Thymus (tissue), 11 donors: ENCODE results near the gene GPSM1. TPM values are rescaled to one million over a fixed set of nuclear protein-coding genes. Genes with fewer than 3 reads are reported as not detected.

Experiments used
- DNase-seq, 9 donors: peaks; one replicate each; pipeline ENCODE4 v3.0.0-alpha.2; 2013; ENCODE audit warnings: low spot score in 9 of 9, low read depth in 6 of 9, missing footprints in 1 of 9
- H3K27ac ChIP-seq, 2 donors: one replicate each; pipeline ENCODE4 v1.5.1; 2013; ENCODE audit warnings: control low read depth in 1 of 2, low read depth in 1 of 2, low read length in 1 of 2, mild to moderate bottlenecking in 1 of 2, moderate library complexity in 1 of 2
- H3K27me3 ChIP-seq, 2 donors: one replicate each; pipeline ENCODE4 v1.5.1; 2013; ENCODE audit warnings: low read length in 1 of 2; ENCODE audit not compliant: control insufficient read depth in 2 of 2, insufficient read depth in 1 of 2
- H3K36me3 ChIP-seq, 2 donors: one replicate each; pipeline ENCODE4 v1.5.1; 2013; ENCODE audit warnings: low read length in 1 of 2, mild to moderate bottlenecking in 1 of 2, moderate library complexity in 1 of 2; ENCODE audit not compliant: control insufficient read depth in 2 of 2, insufficient read depth in 2 of 2
- H3K4me1 ChIP-seq, 2 donors: one replicate each; pipeline ENCODE4 v1.5.1; 2013; ENCODE audit warnings: low read length in 2 of 2; ENCODE audit not compliant: control insufficient read depth in 2 of 2, insufficient read depth in 2 of 2
- H3K4me3 ChIP-seq, 2 donors: one replicate each; pipeline ENCODE4 v1.5.1; 2013; ENCODE audit warnings: low read length in 2 of 2, control low read depth in 1 of 2, mild to moderate bottlenecking in 1 of 2
- H3K9me3 ChIP-seq, 2 donors: one replicate each; pipeline ENCODE4 v1.5.1; 2013; ENCODE audit warnings: low read length in 1 of 2, mild to moderate bottlenecking in 1 of 2; ENCODE audit not compliant: control insufficient read depth in 2 of 2, insufficient read depth in 1 of 2
- WGBS: extraction: QIAGEN DNeasy Blood & Tissue Kit; methylation state at CpG from one replicate; pipeline ENCODE4 v1.1.7; 2013; 5-methylcytosine and 5-hydroxymethylcytosine counted together
- polyA plus RNA-seq: library from polyadenylated mRNA; stranded (reverse); fragments of 200-250 nt; gene quantifications from one replicate; pipeline ENCODE4 v1.2.3, GENCODE V29; 2013
- total RNA-seq: library from RNA; stranded (reverse); fragments of 120-200 nt; gene quantifications from one replicate; pipeline ENCODE4 v1.2.4, GENCODE V29; 2013
- donor health status: healthy.

The GPSM1 gene
- total and polyA plus RNA-seq, 2 donors: 6.1 to 13.1 TPM

DNA sequence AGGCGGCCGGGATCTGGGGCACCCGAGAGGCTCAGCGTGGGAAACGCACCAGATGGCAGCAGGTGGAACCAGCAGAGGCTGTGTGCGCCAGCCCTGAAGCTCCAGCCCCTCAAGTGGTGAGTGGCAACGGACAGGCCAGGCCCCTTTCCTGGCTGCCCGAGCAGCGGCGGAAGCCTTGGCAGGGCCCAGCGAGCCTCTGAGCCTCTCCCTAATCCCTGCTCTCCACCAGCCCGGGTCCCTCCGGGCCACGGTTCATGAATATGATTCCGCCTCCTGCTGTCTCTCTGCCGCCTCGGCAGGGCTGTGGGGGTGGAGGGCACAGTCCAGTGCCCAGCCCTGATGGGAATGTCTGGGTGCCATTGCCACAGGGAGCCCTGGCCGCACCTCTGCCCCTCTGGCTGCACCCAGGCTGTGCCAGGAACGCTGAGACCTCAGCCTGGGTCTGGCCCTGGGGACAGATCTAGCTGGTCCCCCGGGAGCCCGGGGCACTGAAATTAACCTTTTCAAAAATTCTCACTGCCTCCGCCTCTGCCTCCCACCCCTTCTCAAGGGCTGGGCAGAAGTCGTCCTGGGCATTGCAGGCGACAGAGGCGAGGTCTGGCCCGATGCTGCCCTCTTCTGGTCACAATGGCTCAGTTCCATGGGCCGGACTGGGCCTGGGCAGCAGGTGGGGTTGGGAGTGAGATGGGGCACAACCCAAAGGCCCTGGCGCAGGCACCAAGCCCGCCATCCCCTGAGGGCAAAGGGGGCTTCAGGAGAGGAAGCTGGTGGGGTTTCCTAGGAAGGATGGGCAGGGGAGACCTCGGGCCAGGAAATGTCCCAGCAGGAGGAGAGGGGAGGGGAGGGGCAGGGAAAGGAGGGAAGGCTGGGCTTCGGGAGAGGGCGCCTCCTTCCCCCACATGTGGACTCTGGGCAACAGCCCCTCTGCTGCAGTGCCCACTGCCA, 43.8 kb upstream of the GPSM1 start:
- 39% methylated on average over 31 of the region's 32 CpGs for WGBS
- no peak overlapping the region for H3K27ac ChIP-seq
- peaks cover 11 to 12% of the 10 kb centered on the region in 2 donors for H3K4me1 ChIP-seq
- H3K4me3 ChIP-seq: no peak overlapping the region
- peaks cover 0 to 16% of the 10 kb centered on the region in 2 donors for H3K27me3 ChIP-seq
- no peaks in the 10 kb centered on the region for H3K36me3 ChIP-seq
- no peaks in the 10 kb centered on the region for H3K9me3 ChIP-seq
- DNase-seq: peak in 6 of 9 donors; percentile 33 to 77 (median 56)

DNA sequence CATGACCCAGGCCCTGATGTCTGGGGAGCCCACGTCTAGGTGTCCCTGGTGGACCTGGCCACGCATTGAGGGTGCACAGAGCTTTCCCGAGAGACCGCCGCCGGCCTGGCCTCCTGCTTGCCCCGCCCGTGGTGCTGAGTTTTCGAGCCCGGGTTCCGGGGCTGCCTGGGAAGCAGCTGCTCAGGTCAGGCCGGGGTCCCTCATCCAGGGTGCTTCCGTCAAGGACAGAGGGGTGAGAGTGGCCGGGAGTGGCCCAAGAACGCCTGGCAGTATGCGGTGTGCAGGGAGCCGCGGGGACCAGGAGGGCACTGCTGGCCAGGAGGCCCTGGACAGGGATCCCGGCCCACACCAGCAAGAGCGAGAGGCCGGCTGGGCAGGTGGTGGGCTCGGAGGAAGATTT, 43.0 kb upstream of the GPSM1 start:
- H3K9me3 ChIP-seq: no peaks in the 10 kb centered on the region
- H3K36me3 ChIP-seq: no peaks in the 10 kb centered on the region
- H3K4me3 ChIP-seq: no peak overlapping the region
- H3K4me1 ChIP-seq: peaks cover 11 to 12% of the 10 kb centered on the region in 2 donors
- DNase-seq: no peak
- 84% methylated on average over 22 of the region's 22 CpGs for WGBS
- peaks cover 0 to 14% of the 10 kb centered on the region in 2 donors for H3K27me3 ChIP-seq
- no peak overlapping the region for H3K27ac ChIP-seq

DNA sequence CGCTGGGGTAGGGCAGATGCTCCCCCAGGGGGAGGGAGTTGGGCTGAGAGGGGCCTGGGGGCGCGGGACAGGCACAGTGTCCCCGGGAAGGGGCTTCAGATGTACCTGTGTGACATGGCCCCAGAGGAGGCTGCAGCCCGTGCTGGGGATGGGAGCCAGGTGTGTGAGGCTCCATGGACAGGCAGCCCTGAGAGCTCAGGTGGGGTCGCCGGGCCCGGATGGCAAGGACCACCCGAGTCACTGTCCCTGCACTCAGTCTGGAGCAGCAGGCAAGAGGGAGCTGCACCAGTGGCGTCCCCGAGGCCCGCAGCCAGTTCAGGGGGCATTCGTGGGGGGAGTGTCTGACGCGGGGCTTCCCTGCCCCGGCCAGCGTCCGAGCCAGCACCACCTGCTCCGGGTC, 42.4 kb upstream of the GPSM1 start:
- no peaks in the 10 kb centered on the region for H3K9me3 ChIP-seq
- H3K27me3 ChIP-seq: peaks cover 0 to 9% of the 10 kb centered on the region in 2 donors
- WGBS: 96% methylated on average over 19 of the region's 19 CpGs
- DNase-seq: no peak
- peaks cover 11 to 12% of the 10 kb centered on the region in 2 donors for H3K4me1 ChIP-seq
- no peaks in the 10 kb centered on the region for H3K36me3 ChIP-seq
- H3K4me3 ChIP-seq: no peak overlapping the region
- H3K27ac ChIP-seq: no peak overlapping the region

DNA sequence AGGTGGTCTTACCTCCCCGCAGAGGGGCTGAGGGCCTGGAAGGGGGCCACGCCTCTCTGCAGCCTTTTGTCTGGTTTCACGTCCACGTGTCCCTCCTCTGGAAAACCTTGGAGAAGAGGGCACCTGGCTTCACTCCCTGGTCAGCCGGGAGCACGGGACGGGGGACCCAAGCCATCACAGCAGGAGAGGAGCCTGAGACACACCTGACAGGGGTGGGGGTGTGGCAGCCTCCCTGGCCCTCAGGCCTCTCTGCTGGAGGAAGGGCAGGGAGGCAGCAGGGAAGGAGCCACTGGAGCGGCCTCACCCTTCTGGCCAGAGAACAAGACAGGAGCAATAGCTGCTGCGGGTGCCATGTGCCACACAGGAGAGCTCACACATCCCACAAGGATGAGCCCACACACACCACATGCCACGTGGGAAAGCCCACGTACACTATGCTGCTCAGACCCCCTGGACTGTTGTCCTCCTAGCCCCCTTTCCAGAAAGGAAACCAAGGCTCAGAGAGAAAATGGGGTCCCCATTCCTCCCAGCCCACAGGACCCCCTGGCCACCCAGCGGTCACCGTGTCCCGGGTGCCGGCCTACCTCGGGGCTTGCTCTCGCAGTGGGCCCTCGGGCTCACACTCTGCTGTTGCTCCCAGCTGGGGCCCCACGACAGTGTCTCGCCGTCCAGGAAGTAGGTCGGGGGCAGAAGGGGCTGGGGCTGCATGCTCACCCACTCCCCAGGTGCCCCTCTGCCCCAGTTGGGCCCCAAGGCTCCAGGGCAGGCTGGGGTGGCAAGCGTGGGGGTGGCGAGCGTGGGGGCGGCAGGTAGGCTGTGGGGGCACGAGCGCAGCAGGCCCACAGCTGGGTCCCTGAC, 41.6 kb upstream of the GPSM1 start:
- 87% methylated on average over 28 of the region's 28 CpGs for WGBS
- Histone ChIP-seq H3K9me3 (no peaks in the 10 kb centered on the region), H3K27me3 (peaks cover 0 to 7% of the 10 kb centered on the region in 2 donors), H3K36me3 (no peaks in the 10 kb centered on the region), H3K27ac (no peak overlapping the region), H3K4me1 (peaks cover 11 to 12% of the 10 kb centered on the region in 2 donors), H3K4me3 (no peak overlapping the region)
- no peak for DNase-seq

DNA sequence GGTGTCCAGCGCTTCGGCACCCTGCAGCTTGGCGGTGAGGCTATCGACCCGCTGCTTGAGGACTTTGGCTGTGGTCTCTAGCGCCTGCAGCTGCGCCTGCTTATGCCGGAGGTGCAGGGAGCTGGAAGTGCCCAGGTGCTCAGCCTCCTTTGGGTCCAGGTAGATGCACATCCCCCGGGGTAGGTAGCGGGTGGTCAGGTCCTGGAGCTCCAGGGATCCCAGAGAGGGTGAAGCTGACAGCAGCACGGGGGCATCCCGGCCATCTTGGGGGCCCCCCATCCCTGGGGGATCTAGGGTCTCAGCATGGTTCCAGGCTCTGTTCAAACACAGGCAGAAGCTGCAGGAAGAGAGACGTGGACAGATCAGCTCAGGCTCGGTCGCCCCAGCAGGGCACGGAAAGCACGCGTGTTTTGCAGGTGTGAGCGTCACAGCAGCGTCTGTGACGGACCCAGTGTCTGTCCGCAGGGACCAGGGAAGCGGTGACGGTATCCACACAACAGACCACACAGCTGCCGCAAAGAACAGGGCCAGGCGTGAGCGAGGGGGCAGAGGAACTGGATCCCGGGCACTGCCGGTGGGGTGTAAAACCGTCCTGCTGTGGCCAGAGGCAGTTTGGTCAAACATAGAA, 40.9 kb upstream of the GPSM1 start:
- Histone ChIP-seq H3K36me3 (no peaks in the 10 kb centered on the region), H3K4me1 (peaks cover 11 to 12% of the 10 kb centered on the region in 2 donors), H3K4me3 (no peak overlapping the region), H3K9me3 (no peaks in the 10 kb centered on the region), H3K27me3 (peaks cover 0 to 7% of the 10 kb centered on the region in 2 donors), H3K27ac (no peak overlapping the region)
- no peak for DNase-seq
- WGBS: 90% methylated on average over 30 of the region's 30 CpGs

DNA sequence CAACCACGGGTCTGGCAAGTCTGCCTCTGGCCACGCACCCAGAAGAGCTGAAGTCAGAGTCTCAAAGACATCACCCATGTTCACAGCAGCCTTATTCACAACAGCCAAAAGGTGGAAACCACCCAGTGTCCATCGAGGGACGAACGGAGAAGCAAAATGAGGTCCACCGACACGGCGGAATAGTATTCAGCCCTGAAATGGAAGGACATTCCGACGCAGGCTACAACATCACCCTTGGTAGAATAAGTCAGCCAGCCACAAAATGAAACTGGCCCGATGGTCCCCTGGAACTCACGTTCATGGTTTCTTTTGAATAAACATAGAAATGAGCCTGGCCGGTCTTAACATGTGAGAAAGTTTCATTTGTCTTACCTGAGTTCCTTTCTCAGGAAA, 40.4 kb upstream of the GPSM1 start:
- H3K27ac ChIP-seq: no peak overlapping the region
- WGBS: 95% methylated on average over 13 of the region's 13 CpGs
- peaks cover 0 to 7% of the 10 kb centered on the region in 2 donors for H3K27me3 ChIP-seq
- H3K4me3 ChIP-seq: no peak overlapping the region
- no peaks in the 10 kb centered on the region for H3K36me3 ChIP-seq
- DNase-seq: no peak
- peaks cover 11% of the 10 kb centered on the region in 2 donors for H3K4me1 ChIP-seq
- no peaks in the 10 kb centered on the region for H3K9me3 ChIP-seq

DNA sequence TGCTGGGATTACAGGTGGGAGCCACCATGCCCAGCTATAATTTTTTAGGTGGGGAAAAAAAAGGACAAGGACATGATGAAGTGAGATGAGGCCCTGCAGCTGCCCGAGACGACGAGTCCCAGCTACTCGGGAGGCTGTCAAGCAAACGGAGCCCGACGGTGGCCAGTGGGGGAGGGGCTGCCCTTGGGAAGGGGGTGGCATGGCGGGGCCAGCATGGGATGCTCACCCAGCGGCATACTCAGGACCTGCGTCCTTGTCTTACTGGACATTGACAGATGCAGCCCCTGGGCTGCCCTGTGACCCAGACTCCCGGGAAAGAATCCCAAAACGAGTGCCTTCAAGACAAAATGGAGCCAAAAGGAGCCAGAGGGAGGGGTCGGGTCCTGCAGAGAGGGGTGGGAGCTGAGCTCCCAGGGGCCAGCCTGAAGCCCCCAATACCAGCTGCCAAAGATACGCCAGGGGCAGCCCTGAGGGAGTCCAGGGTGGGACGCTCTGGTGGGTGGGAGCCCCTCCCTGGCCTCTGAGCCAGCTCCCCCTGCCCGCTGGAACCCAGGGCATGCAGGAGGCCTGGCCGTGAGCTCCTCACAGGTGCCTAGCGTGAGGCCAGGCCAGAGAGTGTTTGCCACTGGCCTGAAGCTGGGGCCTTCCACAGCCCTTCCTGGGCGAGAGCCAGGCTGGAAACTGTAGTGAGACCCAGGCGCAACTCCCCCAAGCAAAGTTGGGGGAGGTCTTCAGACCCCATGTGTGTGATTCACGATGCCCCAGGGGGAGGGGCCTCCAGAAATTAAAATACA, 39.2 kb upstream of the GPSM1 start:
- 86% methylated on average over 21 of the region's 21 CpGs for WGBS
- Histone ChIP-seq H3K27me3 (peaks cover 0 to 7% of the 10 kb centered on the region in 2 donors), H3K27ac (no peak overlapping the region), H3K4me3 (no peak overlapping the region), H3K9me3 (no peaks in the 10 kb centered on the region), H3K4me1 (peaks cover 3 to 6% of the 10 kb centered on the region in 2 donors), H3K36me3 (no peaks in the 10 kb centered on the region)
- DNase-seq: no peak

DNA sequence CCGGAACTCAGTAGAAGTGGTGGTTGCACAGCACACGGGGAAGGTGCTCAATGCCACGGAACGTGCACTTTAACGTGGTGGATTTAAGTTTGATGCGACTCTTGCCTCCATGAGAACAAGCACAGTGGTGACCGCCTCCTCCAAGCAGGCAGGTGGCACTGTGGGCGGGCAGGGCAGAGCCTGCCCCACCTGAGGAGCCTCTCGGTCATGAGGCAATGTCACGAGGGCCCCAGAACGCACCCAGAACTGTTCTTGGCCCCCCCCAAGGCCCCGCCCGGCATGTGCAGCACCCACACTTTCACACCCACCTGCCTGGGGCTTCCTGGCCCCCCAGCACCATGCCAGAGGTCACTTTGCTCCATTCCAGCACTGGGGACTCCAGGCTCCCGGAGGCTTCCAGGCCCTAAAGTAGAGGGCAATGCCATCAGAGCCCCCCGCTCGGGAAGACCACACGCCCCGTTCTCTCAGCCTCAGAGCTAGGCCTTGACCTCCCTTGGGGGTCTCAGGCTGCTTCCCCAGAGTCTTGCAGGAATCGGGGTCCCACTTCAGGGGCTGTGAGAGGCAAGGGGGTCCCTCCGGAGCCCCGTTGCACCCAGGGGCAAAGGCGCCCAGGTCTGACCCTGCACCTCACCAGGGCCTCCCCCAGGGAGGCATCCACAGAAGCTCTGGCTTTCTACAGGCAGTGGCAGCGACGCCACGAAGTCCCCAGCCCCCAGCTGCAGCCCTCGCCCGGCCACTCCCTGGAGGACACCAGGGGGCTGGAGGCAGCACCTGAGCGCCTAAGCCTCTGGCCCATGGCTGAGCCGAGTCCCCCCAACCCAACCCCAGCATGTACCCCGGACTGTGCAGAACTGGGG, 37.5 kb upstream of the GPSM1 start:
- no peak for DNase-seq
- H3K27me3 ChIP-seq: peaks cover 0 to 2% of the 10 kb centered on the region in 2 donors
- no peak overlapping the region for H3K27ac ChIP-seq
- no peak overlapping the region for H3K4me3 ChIP-seq
- no peaks in the 10 kb centered on the region for H3K4me1 ChIP-seq
- no peaks in the 10 kb centered on the region for H3K9me3 ChIP-seq
- WGBS: 97% methylated on average over 30 of the region's 30 CpGs
- no peaks in the 10 kb centered on the region for H3K36me3 ChIP-seq
